Stimulated activated naive CD8-positive, alpha-beta T cell treated with anti-CD3 and anti-CD28 coated beads, Interleukin-15, Interleukin-2, amounts not matched to agents 100 ng/mL and 50 ng/mL, for 24 hours (primary cell): ENCODE measurements around the gene SYN1.

Experiments used
- H3K27ac Mint-ChIP-seq: one replicate; pipeline ENCODE4 v1.8.0; 2021; ENCODE audit warnings: mild to moderate bottlenecking, mixed read lengths
- H3K27me3 Mint-ChIP-seq: one replicate; pipeline ENCODE4 v1.8.0; 2021; ENCODE audit warnings: mixed read lengths
- H3K36me3 Mint-ChIP-seq: one replicate; pipeline ENCODE4 v1.8.0; 2021; ENCODE audit warnings: low read depth, mixed read lengths
- H3K4me1 Mint-ChIP-seq: one replicate; pipeline ENCODE4 v1.8.0; 2021; ENCODE audit warnings: low read depth, mixed read lengths
- H3K4me3 Mint-ChIP-seq: one replicate; pipeline ENCODE4 v1.8.0; 2021; ENCODE audit warnings: mild to moderate bottlenecking, mixed read lengths
- H3K9me3 Mint-ChIP-seq: one replicate; pipeline ENCODE4 v1.8.0; 2021; ENCODE audit warnings: mixed read lengths

The SYN1 gene

GRCh38 chrX:47645530-47645929 is 25.9 kb upstream of the SYN1 start:
- no peak overlapping the region for H3K4me3 Mint-ChIP-seq
- H3K36me3 Mint-ChIP-seq = peaks cover 44% of the 10 kb centered on the region
- H3K9me3 Mint-ChIP-seq = no peaks in the 10 kb centered on the region
- peak overlapping the region; percentile 40 for H3K27ac Mint-ChIP-seq
- peaks cover 45% of the 10 kb centered on the region for H3K4me1 Mint-ChIP-seq
- no peaks in the 10 kb centered on the region for H3K27me3 Mint-ChIP-seq

DNA sequence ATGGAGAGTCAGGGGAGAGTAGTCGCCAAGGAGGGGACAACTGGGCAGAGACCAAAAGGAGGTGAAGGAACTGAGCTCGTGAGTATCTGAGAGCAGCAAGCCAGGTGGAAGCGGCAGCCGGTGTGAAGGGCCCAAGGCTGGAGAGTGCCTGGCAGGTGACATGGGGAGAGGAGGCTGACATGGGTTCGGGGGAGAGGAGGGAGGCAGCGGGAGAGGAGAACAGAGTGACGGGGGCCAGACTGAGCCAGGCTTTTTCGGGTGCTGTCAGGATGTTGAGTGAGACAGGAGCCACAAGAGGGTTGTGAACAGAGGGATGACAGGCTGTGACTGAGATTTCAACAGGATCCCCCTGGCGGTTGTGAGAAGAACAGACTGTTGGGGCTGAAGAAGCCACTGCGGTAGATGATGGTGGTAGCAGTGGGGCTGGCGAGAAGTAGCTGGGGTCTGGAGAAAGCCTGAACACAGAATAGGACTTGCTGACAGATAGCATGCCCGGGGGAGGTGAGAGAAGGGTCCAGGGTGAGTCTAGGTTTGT is 25.0 kb upstream of the SYN1 start:
- no peaks in the 10 kb centered on the region for H3K9me3 Mint-ChIP-seq
- no peak overlapping the region for H3K4me3 Mint-ChIP-seq
- H3K4me1 Mint-ChIP-seq = peaks cover 45% of the 10 kb centered on the region
- H3K27ac Mint-ChIP-seq = no peak overlapping the region
- H3K27me3 Mint-ChIP-seq = no peaks in the 10 kb centered on the region
- peaks cover 53% of the 10 kb centered on the region for H3K36me3 Mint-ChIP-seq

DNA sequence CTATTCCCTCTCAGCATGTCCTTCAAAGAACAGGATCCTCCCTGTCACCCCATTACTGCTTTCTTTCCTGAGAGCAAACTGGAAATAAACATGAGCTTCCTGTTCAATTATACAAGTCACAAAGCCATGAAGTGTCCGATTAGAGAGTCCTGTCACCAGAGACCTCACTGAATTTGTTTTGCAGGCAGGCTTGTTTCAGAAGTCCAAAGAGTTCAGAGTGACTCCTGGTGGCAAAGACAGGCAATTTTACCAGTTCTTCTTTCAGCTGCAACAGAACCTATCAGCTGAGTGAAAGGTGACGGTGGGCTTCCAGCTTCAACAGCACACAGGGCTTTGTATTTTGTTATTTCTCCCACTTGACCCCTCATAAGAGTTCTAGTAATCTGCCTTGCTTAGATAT is 24.3 kb upstream of the SYN1 start:
- Mint-ChIP-seq H3K9me3 (no peaks in the 10 kb centered on the region), H3K4me3 (no peak overlapping the region)

GRCh38 chrX:47638816-47639215 is 19.2 kb upstream of the SYN1 start:
- Mint-ChIP-seq H3K27me3 (no peaks in the 10 kb centered on the region), H3K27ac (no peak overlapping the region), H3K9me3 (no peaks in the 10 kb centered on the region), H3K4me3 (no peak overlapping the region), H3K36me3 (peaks cover 51% of the 10 kb centered on the region), H3K4me1 (peaks cover 16% of the 10 kb centered on the region)

More for the DNA sequence above, 24.3 kb upstream of the SYN1 start:
- Mint-ChIP-seq H3K36me3 (peaks cover 55% of the 10 kb centered on the region), H3K4me1 (peaks cover 39% of the 10 kb centered on the region), H3K27me3 (no peaks in the 10 kb centered on the region), H3K27ac (no peak overlapping the region)

DNA sequence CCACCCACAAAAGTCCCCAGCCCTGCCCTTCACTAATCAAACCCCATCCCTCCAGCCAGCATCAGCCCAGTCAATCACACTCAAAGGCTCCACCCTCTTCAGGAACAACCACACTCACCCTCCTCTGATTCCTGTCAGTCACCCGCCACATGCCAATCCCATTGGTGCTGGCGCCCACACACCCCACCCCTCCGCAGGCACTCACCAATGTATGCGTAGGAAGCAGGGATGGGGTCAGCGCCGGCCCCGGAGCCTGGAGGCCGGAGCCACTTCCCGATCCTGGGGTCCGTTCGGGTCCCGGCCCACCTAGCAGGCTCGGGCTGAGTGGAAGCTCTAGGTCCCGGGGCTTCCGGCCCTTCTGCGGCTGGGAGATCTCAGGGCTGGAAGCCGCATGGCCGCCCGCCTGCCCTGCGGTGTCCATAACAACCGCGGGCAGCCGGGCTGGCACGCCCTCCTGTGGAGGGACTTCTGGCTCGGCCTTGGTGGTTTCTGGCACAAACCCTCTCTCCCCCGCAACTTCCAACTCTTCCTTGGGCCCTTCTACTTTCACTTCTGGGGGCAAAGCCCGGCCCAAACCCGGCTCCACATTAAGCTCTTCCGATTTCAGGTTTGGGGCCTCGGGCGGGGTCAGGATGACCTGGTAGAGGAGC is 18.0 kb upstream of the SYN1 start:
- Mint-ChIP-seq H3K4me3 (peak overlapping the region; percentile 43), H3K27me3 (no peaks in the 10 kb centered on the region), H3K36me3 (peaks cover 51% of the 10 kb centered on the region), H3K9me3 (no peaks in the 10 kb centered on the region), H3K4me1 (peaks cover 16% of the 10 kb centered on the region), H3K27ac (peak overlapping the region; percentile 49)

DNA sequence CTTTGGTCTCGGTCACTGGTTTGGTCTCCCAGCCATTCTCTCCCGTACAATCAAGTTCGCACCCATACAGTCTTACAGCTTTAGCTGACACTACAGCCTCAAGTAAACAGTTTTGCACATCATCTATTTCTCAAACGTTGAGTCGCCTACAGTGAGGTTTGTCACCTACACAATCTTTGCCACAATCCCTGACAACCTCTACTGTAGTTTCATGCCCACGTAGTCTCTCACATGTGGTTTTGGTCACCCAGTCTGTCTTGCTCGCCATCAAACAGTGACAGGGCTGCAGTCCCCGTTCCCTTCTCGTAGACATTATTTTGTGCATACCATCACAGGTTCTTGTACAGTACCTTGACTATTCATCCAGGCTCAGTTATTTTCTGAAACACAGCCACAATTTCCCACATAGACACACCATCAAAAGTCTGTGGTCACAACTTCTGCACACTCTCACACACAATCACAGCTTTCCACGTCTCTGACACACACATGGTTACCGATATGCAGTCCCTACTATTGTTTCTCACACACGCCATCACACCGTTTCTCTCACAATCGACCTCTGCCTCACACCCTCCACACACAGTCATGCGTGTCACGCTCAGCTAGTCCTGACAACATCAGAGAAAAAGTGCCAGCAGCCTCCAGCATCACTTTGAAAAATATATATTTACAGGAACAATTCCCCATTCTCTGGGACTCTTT is 15.4 kb upstream of the SYN1 start:
- H3K4me3 Mint-ChIP-seq = no peak overlapping the region
- peaks cover 40% of the 10 kb centered on the region for H3K36me3 Mint-ChIP-seq
- H3K27ac Mint-ChIP-seq = no peak overlapping the region
- H3K27me3 Mint-ChIP-seq = no peaks in the 10 kb centered on the region
- H3K4me1 Mint-ChIP-seq = peaks cover 19% of the 10 kb centered on the region
- H3K9me3 Mint-ChIP-seq = no peaks in the 10 kb centered on the region

DNA sequence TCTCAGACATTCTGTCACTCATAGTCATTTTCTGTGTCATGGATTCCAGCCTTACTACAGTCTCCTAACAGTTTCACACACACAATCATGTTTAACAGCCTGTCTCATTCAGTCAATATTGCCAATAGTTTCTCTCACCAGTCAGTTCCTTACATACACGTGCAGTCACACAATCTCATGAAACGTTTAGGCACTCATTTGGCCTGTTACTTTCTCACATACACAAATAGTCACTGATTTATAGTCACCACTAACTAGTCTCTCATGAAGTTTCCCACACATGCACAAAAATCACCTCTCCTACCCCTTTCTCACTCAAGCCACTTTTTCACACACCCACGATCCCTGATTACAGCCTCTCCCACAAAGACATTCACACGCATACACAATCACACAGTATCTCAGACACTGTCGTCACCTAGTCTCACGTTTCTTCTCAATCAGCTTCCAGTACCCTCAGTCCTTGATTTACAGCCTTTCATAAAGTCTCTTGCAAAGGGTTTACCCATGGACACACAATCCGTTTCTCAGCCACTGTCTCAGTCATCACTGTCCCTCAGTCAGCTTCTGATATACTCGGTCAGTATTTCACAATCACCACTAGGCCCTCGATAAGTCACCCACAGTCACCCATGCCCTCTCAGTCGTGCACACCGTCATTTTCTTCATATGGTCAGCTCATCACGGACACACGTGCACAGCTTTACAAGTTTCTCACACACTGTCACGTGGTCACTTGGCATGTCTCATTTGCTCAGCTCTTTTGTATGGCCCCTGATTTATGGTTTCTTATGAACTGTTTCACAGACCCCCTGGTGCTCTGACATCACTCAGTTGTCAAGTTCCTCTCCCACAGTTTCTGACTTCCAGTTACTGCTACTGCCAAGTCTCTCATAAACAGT is 14.3 kb upstream of the SYN1 start:
- Mint-ChIP-seq H3K27ac (no peak overlapping the region), H3K4me3 (no peak overlapping the region), H3K4me1 (peaks cover 28% of the 10 kb centered on the region), H3K9me3 (no peaks in the 10 kb centered on the region), H3K36me3 (peaks cover 29% of the 10 kb centered on the region), H3K27me3 (no peaks in the 10 kb centered on the region)

DNA sequence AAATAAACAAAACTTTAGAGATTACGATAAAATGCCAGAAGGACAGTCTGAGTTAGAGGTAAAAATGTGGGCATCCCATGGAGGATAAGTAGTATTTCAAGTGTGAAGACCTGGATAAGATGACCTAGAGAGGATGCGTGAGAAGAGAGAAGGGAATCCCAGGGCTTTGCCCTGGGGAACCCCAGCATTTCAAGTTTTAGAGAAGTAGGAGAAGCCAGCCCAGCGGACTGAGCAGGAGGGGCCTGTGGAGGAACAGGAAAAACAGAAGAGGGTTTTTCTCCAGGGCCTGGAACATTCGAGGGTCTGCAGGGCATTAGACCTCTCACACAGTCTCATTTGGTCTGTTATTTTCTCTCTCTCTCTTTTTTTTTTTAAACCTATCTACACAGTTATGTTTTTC is 13.0 kb upstream of the SYN1 start:
- Mint-ChIP-seq H3K36me3 (peaks cover 19% of the 10 kb centered on the region), H3K4me1 (peaks cover 28% of the 10 kb centered on the region), H3K9me3 (no peaks in the 10 kb centered on the region), H3K27ac (no peak overlapping the region), H3K27me3 (no peaks in the 10 kb centered on the region), H3K4me3 (no peak overlapping the region)

- Mint-ChIP-seq H3K4me1 (peaks cover 24% of the 10 kb centered on the region), H3K4me3 (no peak overlapping the region), H3K27ac (no peak overlapping the region), H3K36me3 (peaks cover 12% of the 10 kb centered on the region), H3K27me3 (no peaks in the 10 kb centered on the region), H3K9me3 (no peaks in the 10 kb centered on the region)
Observed at GRCh38 chrX:47631676-47632075, 12.0 kb upstream of the SYN1 start.

GRCh38 chrX:47629419-47630200 is 10.0 kb upstream of the SYN1 start, which contains the start of gene CFP:
CFP (minus strand) TSS chrX:47629930; CDS start chrX:47629844, 86 bp downstream.
- Mint-ChIP-seq H3K27ac (peak within 1 kb of the TSS; percentile 86), H3K4me3 (peak within 1 kb of the TSS; percentile 48), H3K27me3 (no peaks in the 10 kb centered on the region)

DNA sequence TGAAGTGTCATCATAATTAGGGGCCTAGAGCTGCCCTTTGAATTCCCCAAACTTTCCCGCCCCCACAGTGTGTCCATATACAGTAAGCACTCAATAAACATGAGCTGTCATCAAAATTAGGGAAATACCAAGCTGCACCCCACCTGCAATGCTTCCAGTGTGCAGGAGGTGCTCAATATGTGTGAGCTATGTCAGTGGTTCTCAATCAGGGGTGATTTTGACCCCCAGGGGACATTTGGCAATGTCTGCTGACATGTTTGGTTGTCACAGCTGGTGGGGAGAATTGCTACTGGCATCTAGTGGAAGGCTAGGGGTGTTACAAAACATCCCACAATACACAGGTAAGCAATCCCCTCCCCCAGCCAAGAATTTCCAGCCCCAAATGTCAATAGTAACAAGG is 9.3 kb upstream of the SYN1 start:
- Mint-ChIP-seq H3K4me1 (peaks cover 24% of the 10 kb centered on the region), H3K27me3 (no peaks in the 10 kb centered on the region), H3K4me3 (peak overlapping the region; percentile 48), H3K36me3 (peaks cover 5% of the 10 kb centered on the region), H3K27ac (peak overlapping the region; percentile 32), H3K9me3 (no peaks in the 10 kb centered on the region)

More at GRCh38 chrX:47629419-47630200, 10.0 kb upstream of the SYN1 start, which contains the start of gene CFP:
- peaks cover 20% of the 10 kb centered on the region for H3K4me1 Mint-ChIP-seq
- no peaks in the 10 kb centered on the region for H3K9me3 Mint-ChIP-seq
- peaks cover 5% of the 10 kb centered on the region for H3K36me3 Mint-ChIP-seq

DNA sequence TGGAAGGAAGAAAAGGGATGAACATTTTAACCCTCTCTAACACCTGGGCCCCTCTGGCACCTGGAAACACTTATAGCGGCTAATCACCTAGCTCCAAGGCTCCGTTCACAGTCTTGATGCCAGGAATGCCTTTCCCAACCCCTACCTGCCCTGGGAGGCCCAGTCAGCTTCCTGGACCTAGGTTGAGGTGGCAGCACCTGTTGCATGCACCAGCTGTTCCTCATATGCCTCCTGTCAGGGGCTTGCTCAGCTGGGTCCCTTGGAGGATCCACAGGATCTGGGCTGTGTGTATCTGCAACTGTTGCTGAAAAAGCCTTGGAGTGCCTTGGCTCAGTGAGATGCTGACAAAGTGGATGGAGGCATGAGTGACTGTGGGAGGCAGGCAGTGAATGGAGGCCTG is 5.7 kb upstream of the SYN1 start:
- Mint-ChIP-seq H3K27me3 (peaks cover 4% of the 10 kb centered on the region), H3K4me1 (peaks cover 32% of the 10 kb centered on the region), H3K36me3 (no peaks in the 10 kb centered on the region), H3K4me3 (no peak overlapping the region), H3K9me3 (no peaks in the 10 kb centered on the region), H3K27ac (no peak overlapping the region)

DNA sequence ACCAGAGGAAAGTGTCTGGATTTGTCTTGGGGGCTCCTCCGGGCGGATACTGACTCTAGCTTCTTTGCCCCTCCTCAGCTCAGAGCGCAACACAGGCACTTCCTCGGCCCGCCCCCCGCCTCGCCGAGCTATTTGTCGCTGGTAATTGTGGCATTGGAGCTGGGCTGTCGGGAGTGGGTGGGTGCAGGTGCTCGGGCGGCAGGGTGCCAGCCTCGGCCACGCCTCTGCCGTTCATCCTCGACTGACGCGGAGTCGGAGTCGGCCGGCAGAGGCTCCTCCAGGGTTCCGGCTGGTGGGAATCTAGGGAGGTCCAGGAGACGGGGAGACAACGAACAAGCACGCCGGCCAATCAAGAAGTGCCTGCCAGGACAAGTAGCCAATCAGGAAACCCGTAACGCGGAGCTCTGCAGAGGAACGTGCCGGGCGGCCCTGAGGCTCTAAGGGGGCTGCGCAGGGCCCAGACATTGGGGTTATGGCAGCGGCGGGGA is 3.9 kb upstream of the SYN1 start:
- Mint-ChIP-seq H3K4me3 (peak overlapping the region; percentile 58), H3K27me3 (peaks cover 8% of the 10 kb centered on the region), H3K36me3 (no peaks in the 10 kb centered on the region), H3K9me3 (no peaks in the 10 kb centered on the region), H3K4me1 (peaks cover 20% of the 10 kb centered on the region), H3K27ac (no peak overlapping the region)

DNA sequence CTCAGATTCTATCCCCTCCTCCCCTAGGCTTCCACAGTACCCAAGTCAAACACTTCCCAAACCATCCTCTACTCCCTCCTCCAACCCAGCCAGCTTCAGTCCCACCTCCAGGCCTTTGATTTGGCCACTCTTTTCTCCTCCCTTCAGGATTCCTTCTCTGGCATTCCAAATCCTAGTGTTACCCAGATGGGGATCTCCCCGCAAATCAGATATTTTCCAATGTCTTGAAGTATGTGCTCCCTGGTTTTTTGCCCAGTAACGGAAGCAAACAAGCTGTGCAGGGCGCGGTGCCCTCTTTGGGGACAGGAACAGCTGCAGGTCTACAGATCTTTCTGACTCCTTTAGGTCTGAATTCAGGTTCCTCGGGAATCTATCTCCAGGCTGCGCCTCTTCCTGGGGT is 2.2 kb upstream of the SYN1 start:
- H3K4me1 Mint-ChIP-seq = peaks cover 15% of the 10 kb centered on the region
- H3K27me3 Mint-ChIP-seq = peaks cover 18% of the 10 kb centered on the region
- H3K9me3 Mint-ChIP-seq = no peaks in the 10 kb centered on the region
- H3K4me3 Mint-ChIP-seq = no peak overlapping the region
- H3K36me3 Mint-ChIP-seq = no peaks in the 10 kb centered on the region
- no peak overlapping the region for H3K27ac Mint-ChIP-seq
